Keratinocyte (primary cell): ENCODE data around the gene ERFE. TPM values are rescaled to one million over a fixed set of nuclear protein-coding genes. Genes with fewer than 3 reads are reported as not detected.
A peak's percentile ranks its signal among the peaks of the same experiment; 100 is the strongest.

Experiments
- DNase-seq: peaks from one replicate; pipeline ENCODE4 v3.0.0-alpha.2; 2011; ENCODE audit warnings: low read depth, missing footprints, low spot score
- FAIRE-seq: peaks from 2 replicates; lab custom pipeline; 2011; peaks lifted over from hg19 to GRCh38; lab: Jason Lieb, UNC
- H2AFZ ChIP-seq: 2 replicates; pipeline ENCODE4 v1.6.0; 2012; ENCODE audit warnings: low read length, control low read depth, inconsistent platforms; ENCODE audit not compliant: control insufficient read depth
- H3K27ac ChIP-seq: 2 replicates; pipeline ENCODE4 v1.5.1; 2011; ENCODE audit warnings: low read length; ENCODE audit not compliant: control insufficient read depth, insufficient read depth
- H3K27me3 ChIP-seq: 3 replicates; pipeline ENCODE4 v1.6.0; 2011; ENCODE audit warnings: low read length; ENCODE audit not compliant: control insufficient read depth, insufficient read depth; ENCODE audit errors: extremely low read depth
- H3K36me3 ChIP-seq, 2 experiments: 2 replicates in 1 of 2; 3 replicates in 1 of 2; pipeline ENCODE4 v1.5.1; 2011; ENCODE audit warnings: low read length in 2 of 2, mild to moderate bottlenecking in 1 of 2; ENCODE audit not compliant: control insufficient read depth in 2 of 2, insufficient read depth in 2 of 2; ENCODE audit errors: extremely low read depth in 1 of 2
- H3K4me1 ChIP-seq: 3 replicates; pipeline ENCODE4 v1.5.1; 2011; ENCODE audit warnings: low read length; ENCODE audit not compliant: control insufficient read depth, insufficient read depth; ENCODE audit errors: extremely low read depth
- H3K4me2 ChIP-seq: 3 replicates; pipeline ENCODE4 v1.6.0; 2011; ENCODE audit warnings: low read depth, low read length; ENCODE audit not compliant: control insufficient read depth, insufficient read depth; ENCODE audit errors: extremely low read depth
- H3K4me3 ChIP-seq, 3 experiments: fragments of 200-600 bp in 1 of 3; sonication (generic) in 1 of 3; 2 replicates in 2 of 3; 3 replicates in 1 of 3; pipeline ENCODE4 v1.5.1; 2011 to 2016; ENCODE audit warnings: low read length in 3 of 3, mild to moderate bottlenecking in 3 of 3, control low read depth in 2 of 3, inconsistent platforms in 1 of 3, low read depth in 1 of 3, mixed read lengths in 1 of 3, mixed run types in 1 of 3, moderate library complexity in 1 of 3; ENCODE audit not compliant: control insufficient read depth in 2 of 3, insufficient read depth in 2 of 3; ENCODE audit errors: extremely low read depth in 1 of 3
- H3K79me2 ChIP-seq: 2 replicates; pipeline ENCODE4 v1.6.0; 2012; ENCODE audit warnings: low read length; ENCODE audit not compliant: control insufficient read depth, insufficient read depth
- H3K9ac ChIP-seq: 3 replicates; pipeline ENCODE4 v1.6.0; 2011; ENCODE audit warnings: low read length; ENCODE audit not compliant: control insufficient read depth, insufficient read depth; ENCODE audit errors: extremely low read depth
- H3K9me1 ChIP-seq: 3 replicates; pipeline ENCODE4 v1.6.0; 2011; ENCODE audit warnings: low read length; ENCODE audit not compliant: control insufficient read depth, insufficient read depth; ENCODE audit errors: extremely low read depth
- H3K9me3 ChIP-seq: 2 replicates; pipeline ENCODE4 v1.5.1; 2012; ENCODE audit warnings: low read depth, low read length; ENCODE audit not compliant: control insufficient read depth
- H4K20me1 ChIP-seq: 3 replicates; pipeline ENCODE4 v1.6.0; 2011; ENCODE audit warnings: low read length; ENCODE audit not compliant: control insufficient read depth, insufficient read depth; ENCODE audit errors: extremely low read depth
- CTCF ChIP-seq, 3 experiments: IDR thresholded peaks in 1 of 3; conservative IDR thresholded peaks in 1 of 3; optimal IDR thresholded peaks in 1 of 3; 2 replicates in 2 of 3; 3 replicates in 1 of 3; pipeline versions ENCODE3 to v1.5.1; 2011; ENCODE audit warnings: low read length in 3 of 3, mild to moderate bottlenecking in 3 of 3, moderate library complexity in 2 of 3, control low read depth in 1 of 3, inconsistent platforms in 1 of 3; ENCODE audit not compliant: insufficient read depth in 2 of 3; ENCODE audit errors: extremely low read depth in 1 of 3
- EZH2 ChIP-seq: IDR thresholded peaks from one replicate; pipeline ENCODE4 v1.6.1; 2012; ENCODE audit warnings: inconsistent platforms, mild to moderate bottlenecking, low read length, moderate library complexity
- dilution Hi-C: fragments of 300-500 bp; cut with MboI; formaldehyde crosslinking; loops from one replicate; pipeline ENCODE4 v1.7.0; 2020; ENCODE audit warnings: low sequenced_read_pairs; ENCODE audit not compliant: extremely low pct_ligation_motif_present
- polyA plus RNA-seq, 5 experiments: library from polyadenylated mRNA; depleted of rRNA in 3 of 5; stranded (reverse) in 3 of 5; stranded (forward) in 1 of 5; unstranded in 1 of 5; fragments of >200 nt; gene quantifications; 1 replicate in 1 of 5; 2 replicates in 3 of 5; 3 replicates in 1 of 5; pipeline versions ENCODE4 v1.2.1 to v1.2.3, GENCODE V29; 2011 to 2012; ENCODE audit warnings: missing spikeins in 2 of 5, low read depth in 1 of 5, low replicate concordance in 1 of 5

ERFE gene
- polyA plus RNA-seq, 1 donor (not counting 4 experiments of a cell fraction or from before 2014, with no cell fraction given) = 0.14 TPM

- Histone ChIP-seq H3K9ac (no peak overlapping the region), H3K36me3 (no peaks in the 10 kb centered on the region), H3K4me3 (no peak overlapping the region), H3K4me1 (no peaks in the 10 kb centered on the region), H3K9me3 (no peaks in the 10 kb centered on the region), H3K27me3 (peaks cover 33% of the 10 kb centered on the region), H2AFZ (no peak overlapping the region), H3K27ac (no peak overlapping the region), H3K9me1 (no peaks in the 10 kb centered on the region), H3K4me2 (no peak overlapping the region), H4K20me1 (no peaks in the 10 kb centered on the region), H3K79me2 (no peaks in the 10 kb centered on the region)
- no peak for DNase-seq
- dilution Hi-C loops = no loop called here
- no peak for TF ChIP-seq CTCF (optimal IDR thresholded peaks at IDR 0.05 in 1 of 3, IDR thresholded peaks at IDR 0.05 in 1 of 3, conservative IDR thresholded peaks at IDR 0.05 in 1 of 3; ENCODE audit: extremely low read depth in 1 of 3, insufficient read depth in 2 of 3, low read length in 3 of 3)
- no peak for TF ChIP-seq EZH2
- no peak for FAIRE-seq
Observed at GRCh38 chr2:238119756-238120462, 38.9 kb upstream of the ERFE start.

- DNase-seq (no peak), FAIRE-seq (no peak)
- no peaks in the 10 kb centered on the region for H3K79me2 ChIP-seq
- no peak overlapping the region for H3K4me3 ChIP-seq
- no peak overlapping the region for H3K4me2 ChIP-seq
- H3K9me1 ChIP-seq = no peaks in the 10 kb centered on the region
- H3K9ac ChIP-seq = no peak overlapping the region
- no peaks in the 10 kb centered on the region for H3K9me3 ChIP-seq
- no peaks in the 10 kb centered on the region for H3K4me1 ChIP-seq
- H3K27ac ChIP-seq = no peak overlapping the region
- H4K20me1 ChIP-seq = no peaks in the 10 kb centered on the region
- no peaks in the 10 kb centered on the region for H3K36me3 ChIP-seq
- TF ChIP-seq EZH2 (no peak), CTCF (optimal IDR thresholded peaks at IDR 0.05 in 1 of 3, IDR thresholded peaks at IDR 0.05 in 1 of 3, conservative IDR thresholded peaks at IDR 0.05 in 1 of 3; ENCODE audit: extremely low read depth in 1 of 3, insufficient read depth in 2 of 3, low read length in 3 of 3) (peak in 1 of 3 experiments; percentile 22)
- dilution Hi-C loops = no loop called here
- H3K27me3 ChIP-seq = peaks cover 33% of the 10 kb centered on the region
- H2AFZ ChIP-seq = no peak overlapping the region
Observed at GRCh38 chr2:238120463-238121298, 38.1 kb upstream of the ERFE start.
